ENCODE results near the gene RELT. TPM values are rescaled to one million over a fixed set of nuclear protein-coding genes. Genes with fewer than 3 reads are reported as not detected.

The RELT gene
- total RNA-seq, 1 experiment from 2014 or later: 24.5 TPM

DNA sequence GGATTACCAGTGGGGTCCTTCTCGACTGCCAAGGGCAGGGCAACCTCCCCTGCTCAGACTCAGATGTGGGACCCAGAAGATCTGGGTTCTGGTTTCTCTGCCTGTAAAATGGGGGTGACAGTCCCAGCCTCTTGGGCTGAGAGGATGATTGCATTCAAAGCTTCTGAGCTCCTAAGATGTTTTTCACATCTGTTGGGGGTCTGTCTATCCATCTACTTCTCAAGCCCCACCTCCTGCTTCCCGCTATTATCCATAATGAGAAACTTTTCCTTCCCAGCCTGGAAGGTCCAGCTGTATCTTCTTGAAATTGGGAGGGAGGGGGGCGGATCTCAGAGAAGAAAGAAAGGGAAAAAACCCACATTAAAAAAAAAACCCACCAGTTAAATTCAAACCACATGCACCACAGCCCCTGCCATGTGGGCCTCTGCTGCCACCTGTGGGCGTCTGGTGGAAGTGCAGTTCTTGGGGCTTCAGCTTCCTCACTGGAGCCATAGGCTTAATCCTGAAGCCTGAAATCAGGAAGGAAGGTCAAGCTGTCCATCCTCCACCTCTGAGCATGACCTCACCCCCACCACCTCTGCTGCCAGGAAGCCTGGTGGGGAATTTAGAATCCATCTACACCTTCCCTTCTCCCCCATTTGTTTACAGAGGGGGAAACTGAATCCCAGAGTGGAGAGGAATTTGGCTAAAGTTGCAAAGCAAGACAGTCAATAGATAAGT lies 40.8 kb upstream of the RELT start:
- Histone ChIP-seq H3K4me2 (ENCODE audit: low read length) (no peak overlapping the region), H3K4me3 (ENCODE audit: low read length) (no peak overlapping the region), H2AFZ (ENCODE audit: low read length) (no peak overlapping the region; the same call in 1 of the 2 replicates), H3K9ac (ENCODE audit: low read length) (no peak overlapping the region), H3F3A (ENCODE audit: low read length, unreplicated experiment) (no peaks in the 10 kb centered on the region), H3K27ac (ENCODE audit: low read length) (no peak overlapping the region), H3K36me3 (ENCODE audit: low read depth, low read length) (no peaks in the 10 kb centered on the region), H3K9me2 (replicated peaks; ENCODE audit: low read length) (no peaks in the 10 kb centered on the region), H3K27me3 (ENCODE audit: low read length) (no peaks in the 10 kb centered on the region), H3K4me1 (ENCODE audit: insufficient read depth, low read length) (peaks cover 13% of the 10 kb centered on the region), H3K9me3 (ENCODE audit: low read length) (no peaks in the 10 kb centered on the region), H4K20me1 (ENCODE audit: low read length) (no peaks in the 10 kb centered on the region), H3K79me2 (ENCODE audit: low read length) (no peaks in the 10 kb centered on the region)
- intact Hi-C loops (cut with micrococcal nuclease): loop anchor here (1.0 kb wide), 2 partner anchors 28 to 40 kb away; no protein-coding TSS in a partner anchor
- ChIA-PET POLR2A (ENCODE audit: unreplicated experiment) (no interaction called here), CTCF (interaction anchor here (0.6 to 2.0 kb wide), 11 partner anchors 9 to 494 kb away, joined by 3 to 48 read pairs (median 5); partner anchors contain the start of gene ARHGEF17)
- BruUV-seq (replicated peaks): no TSS peak
- no peak for TF ChIP-seq EZH2 (IDR thresholded peaks at IDR 0.05; ENCODE audit: low read length, unreplicated experiment)
- TF ChIP-seq, protein P1, sequence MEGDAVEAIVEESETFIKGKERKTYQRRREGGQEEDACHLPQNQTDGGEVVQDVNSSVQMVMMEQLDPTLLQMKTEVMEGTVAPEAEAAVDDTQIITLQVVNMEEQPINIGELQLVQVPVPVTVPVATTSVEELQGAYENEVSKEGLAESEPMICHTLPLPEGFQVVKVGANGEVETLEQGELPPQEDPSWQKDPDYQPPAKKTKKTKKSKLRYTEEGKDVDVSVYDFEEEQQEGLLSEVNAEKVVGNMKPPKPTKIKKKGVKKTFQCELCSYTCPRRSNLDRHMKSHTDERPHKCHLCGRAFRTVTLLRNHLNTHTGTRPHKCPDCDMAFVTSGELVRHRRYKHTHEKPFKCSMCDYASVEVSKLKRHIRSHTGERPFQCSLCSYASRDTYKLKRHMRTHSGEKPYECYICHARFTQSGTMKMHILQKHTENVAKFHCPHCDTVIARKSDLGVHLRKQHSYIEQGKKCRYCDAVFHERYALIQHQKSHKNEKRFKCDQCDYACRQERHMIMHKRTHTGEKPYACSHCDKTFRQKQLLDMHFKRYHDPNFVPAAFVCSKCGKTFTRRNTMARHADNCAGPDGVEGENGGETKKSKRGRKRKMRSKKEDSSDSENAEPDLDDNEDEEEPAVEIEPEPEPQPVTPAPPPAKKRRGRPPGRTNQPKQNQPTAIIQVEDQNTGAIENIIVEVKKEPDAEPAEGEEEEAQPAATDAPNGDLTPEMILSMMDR (conservative IDR thresholded peaks at IDR 0.05; ENCODE audit: low read depth, low read length): peak; percentile 98
- TF ChIP-seq EZH2phosphoT487 (IDR thresholded peaks at IDR 0.05; ENCODE audit: borderline replicate concordance, low read length): no peak
- DNase-seq (peak; percentile 94), ATAC-seq (peak; percentile 80)

DNA sequence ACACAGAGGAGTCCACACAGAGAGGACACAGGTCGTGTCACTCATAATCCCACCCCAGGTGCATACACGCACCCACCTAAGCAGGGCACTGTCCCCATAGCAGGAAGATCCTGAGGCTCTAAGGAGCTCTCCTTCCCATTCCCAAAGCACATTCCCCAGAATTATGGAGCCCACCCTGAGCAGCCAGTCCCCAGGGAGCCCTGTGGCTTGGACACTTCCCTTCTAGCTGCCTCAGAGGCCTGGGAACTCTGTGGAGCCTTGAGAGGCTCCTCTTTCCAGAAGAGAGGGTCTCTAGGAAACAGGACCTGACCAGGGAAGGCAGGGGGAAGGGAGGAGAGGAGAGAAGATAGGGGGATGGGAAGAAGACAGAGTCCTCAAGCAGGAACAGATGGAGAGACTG lies 38.4 kb upstream of the RELT start:
- Histone ChIP-seq H3K9me3 (ENCODE audit: low read length) (no peaks in the 10 kb centered on the region), H4K20me1 (ENCODE audit: low read length) (no peaks in the 10 kb centered on the region), H3K9ac (ENCODE audit: low read length) (no peak overlapping the region), H3K36me3 (ENCODE audit: low read depth, low read length) (no peaks in the 10 kb centered on the region), H3K79me2 (ENCODE audit: low read length) (no peaks in the 10 kb centered on the region), H3K4me3 (ENCODE audit: low read length) (no peak overlapping the region), H3K27ac (ENCODE audit: low read length) (no peak overlapping the region), H3K4me2 (ENCODE audit: low read length) (no peak overlapping the region), H3K27me3 (ENCODE audit: low read length) (no peaks in the 10 kb centered on the region), H3F3A (ENCODE audit: low read length, unreplicated experiment) (no peaks in the 10 kb centered on the region), H3K9me2 (replicated peaks; ENCODE audit: low read length) (no peaks in the 10 kb centered on the region), H2AFZ (ENCODE audit: low read length) (no peak overlapping the region), H3K4me1 (ENCODE audit: insufficient read depth, low read length) (peaks cover 17% of the 10 kb centered on the region)
- no peak for ATAC-seq
- BruUV-seq (replicated peaks): no TSS peak
- ChIA-PET CTCF (interaction anchor here (0.6 kb wide), 1 partner anchor 498 kb away, joined by 4 read pairs; no protein-coding TSS in a partner anchor), POLR2A (ENCODE audit: unreplicated experiment) (interaction anchor here (0.6 kb wide), 1 partner anchor 58 kb away, joined by 3 read pairs; no protein-coding TSS in a partner anchor)
- no peak for DNase-seq
- intact Hi-C loops (cut with micrococcal nuclease): no loop called here
- TF ChIP-seq, protein P1 (conservative IDR thresholded peaks at IDR 0.05; ENCODE audit: low read depth, low read length): no peak

DNA sequence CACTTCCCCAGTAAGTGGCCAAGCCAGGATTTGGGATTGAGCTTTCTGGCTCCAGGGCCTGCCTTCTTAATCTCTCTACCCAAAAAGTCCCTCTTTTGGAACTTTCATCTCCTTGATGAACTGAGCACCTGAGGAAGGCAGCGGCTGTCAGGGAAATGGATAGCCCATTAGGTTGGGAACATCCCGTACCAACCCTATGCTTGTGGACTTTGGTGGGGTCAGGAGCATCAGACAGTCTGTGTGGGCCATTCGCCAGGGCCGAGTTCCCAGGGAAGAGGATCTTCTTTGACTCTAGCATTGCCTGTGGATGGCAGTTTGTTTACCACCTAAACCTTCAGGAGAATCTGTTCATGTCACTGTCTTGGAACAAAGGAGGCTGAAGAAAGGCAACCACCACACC lies 37.9 kb upstream of the RELT start:
- BruUV-seq (replicated peaks): no TSS peak

More for the DNA sequence above, 37.9 kb upstream of the RELT start:
- H3K27me3 ChIP-seq (ENCODE audit: low read length): no peaks in the 10 kb centered on the region
- H2AFZ ChIP-seq (ENCODE audit: low read length): no peak overlapping the region
- no peaks in the 10 kb centered on the region for H3K9me3 ChIP-seq (ENCODE audit: low read length)
- ChIA-PET CTCF (no interaction called here), POLR2A (ENCODE audit: unreplicated experiment) (no interaction called here)
- no peaks in the 10 kb centered on the region for H3K79me2 ChIP-seq (ENCODE audit: low read length)
- TF ChIP-seq EZH2phosphoT487 (IDR thresholded peaks at IDR 0.05; ENCODE audit: borderline replicate concordance, low read length): no peak
- TF ChIP-seq, protein P1 (conservative IDR thresholded peaks at IDR 0.05; ENCODE audit: low read depth, low read length): no peak
- TF ChIP-seq EZH2 (IDR thresholded peaks at IDR 0.05; ENCODE audit: low read length, unreplicated experiment): no peak
- no peak for DNase-seq
- peaks cover 17% of the 10 kb centered on the region for H3K4me1 ChIP-seq (ENCODE audit: insufficient read depth, low read length)
- H3K4me2 ChIP-seq (ENCODE audit: low read length): no peak overlapping the region
- no peaks in the 10 kb centered on the region for H3K36me3 ChIP-seq (ENCODE audit: low read depth, low read length)
- H3K9ac ChIP-seq (ENCODE audit: low read length): no peak overlapping the region
- H3K4me3 ChIP-seq (ENCODE audit: low read length): no peak overlapping the region
- no peaks in the 10 kb centered on the region for H4K20me1 ChIP-seq (ENCODE audit: low read length)
- intact Hi-C loops (cut with micrococcal nuclease): no loop called here
- no peaks in the 10 kb centered on the region for H3K9me2 ChIP-seq (replicated peaks; ENCODE audit: low read length)
- ATAC-seq: no peak
- no peaks in the 10 kb centered on the region for H3F3A ChIP-seq (ENCODE audit: low read length, unreplicated experiment)
- H3K27ac ChIP-seq (ENCODE audit: low read length): no peak overlapping the region

Measured in PC-3 (cell line).